Panc1 (cell line): ENCODE measurements around the gene UBAC2.

Source experiments
- CTCF ChIP-seq: fragments of 450-650 bp; IDR thresholded peaks from 2 replicates; pipeline ENCODE4 v1.5.1; 2017; ENCODE audit warnings: mild to moderate bottlenecking
- SIN3A ChIP-seq: IDR thresholded peaks from 2 replicates; pipeline ENCODE4 v1.6.1; 2012; ENCODE audit warnings: low read depth, mild to moderate bottlenecking, low read length, moderate library complexity, borderline replicate concordance; ENCODE audit not compliant: insufficient read depth

GRCh38 chr13:99278200-99278599 lies 77.5 kb downstream of the UBAC2 start:
- TF ChIP-seq CTCF (no peak), SIN3A (no peak)
